HG03039 (cell line): ENCODE measurements around the gene SCAND1.
"Not testable (repeated sequence)": the region's sequence is repeated elsewhere in the genome, so short reads cannot be mapped to it uniquely, and the experiment has no call there.

Source experiments
- ATAC-seq: cut with Tn5 transposase; IDR thresholded peaks from one replicate; pipeline ENCODE4 v1.9.1; 2021; ENCODE audit warnings: mild to moderate bottlenecking, moderate library complexity; ENCODE audit not compliant: unreplicated experiment

Gene SCAND1

GRCh38 chr20:35963878-35964277, 9.6 kb upstream of the SCAND1 start:
- no peak for ATAC-seq

- ATAC-seq: not testable (repeated sequence)
Measured at GRCh38 chr20:35959291-35959690, 5.0 kb upstream of the SCAND1 start.

GRCh38 chr20:35956616-35957015, 2.3 kb upstream of the SCAND1 start:
- no peak for ATAC-seq

- no peak for ATAC-seq
Measured at GRCh38 chr20:35954907-35955251, 577 bp upstream of the SCAND1 start.

- ATAC-seq: peak; percentile 16
Measured at GRCh38 chr20:35953387-35954199, 709 bp downstream of the SCAND1 start.

- ATAC-seq: no peak
Measured at GRCh38 chr20:35952480-35953386, 1.6 kb downstream of the SCAND1 start.

- not testable (repeated sequence) for ATAC-seq
Measured at GRCh38 chr20:35952080-35952479, 2.2 kb downstream of the SCAND1 start.

- no peak for ATAC-seq
Measured at GRCh38 chr20:35950093-35950492, 4.2 kb downstream of the SCAND1 start.

- ATAC-seq: no peak
Measured at GRCh38 chr20:35947907-35948306, 6.4 kb downstream of the SCAND1 start.

- ATAC-seq: no peak
Measured at GRCh38 chr20:35947489-35947888, 6.8 kb downstream of the SCAND1 start.

- no peak for ATAC-seq
Measured at GRCh38 chr20:35942243-35942642, 12.1 kb downstream of the SCAND1 start.

GRCh38 chr20:35941620-35942019, 12.7 kb downstream of the SCAND1 start:
- no peak for ATAC-seq

GRCh38 chr20:35939264-35939663, 15.0 kb downstream of the SCAND1 start:
- ATAC-seq: no peak

GRCh38 chr20:35934050-35934449, 20.3 kb downstream of the SCAND1 start:
- ATAC-seq: no peak

- no peak for ATAC-seq
Measured at GRCh38 chr20:35929301-35929700, 25.0 kb downstream of the SCAND1 start.

GRCh38 chr20:35920523-35920922, 33.8 kb downstream of the SCAND1 start:
- ATAC-seq: no peak

- no peak for ATAC-seq
Measured at GRCh38 chr20:35918021-35918420, 36.3 kb downstream of the SCAND1 start.

- ATAC-seq: no peak
Measured at GRCh38 chr20:35917077-35917476, 37.2 kb downstream of the SCAND1 start.

- no peak for ATAC-seq
Measured at GRCh38 chr20:35912881-35913280, 41.4 kb downstream of the SCAND1 start.

GRCh38 chr20:35910254-35910653, 44.0 kb downstream of the SCAND1 start:
- no peak for ATAC-seq

GRCh38 chr20:35909796-35910195, 44.5 kb downstream of the SCAND1 start:
- no peak for ATAC-seq

GRCh38 chr20:35909176-35909575, 45.1 kb downstream of the SCAND1 start:
- no peak for ATAC-seq
